ENCODE results near the gene RHOF.

DNA sequence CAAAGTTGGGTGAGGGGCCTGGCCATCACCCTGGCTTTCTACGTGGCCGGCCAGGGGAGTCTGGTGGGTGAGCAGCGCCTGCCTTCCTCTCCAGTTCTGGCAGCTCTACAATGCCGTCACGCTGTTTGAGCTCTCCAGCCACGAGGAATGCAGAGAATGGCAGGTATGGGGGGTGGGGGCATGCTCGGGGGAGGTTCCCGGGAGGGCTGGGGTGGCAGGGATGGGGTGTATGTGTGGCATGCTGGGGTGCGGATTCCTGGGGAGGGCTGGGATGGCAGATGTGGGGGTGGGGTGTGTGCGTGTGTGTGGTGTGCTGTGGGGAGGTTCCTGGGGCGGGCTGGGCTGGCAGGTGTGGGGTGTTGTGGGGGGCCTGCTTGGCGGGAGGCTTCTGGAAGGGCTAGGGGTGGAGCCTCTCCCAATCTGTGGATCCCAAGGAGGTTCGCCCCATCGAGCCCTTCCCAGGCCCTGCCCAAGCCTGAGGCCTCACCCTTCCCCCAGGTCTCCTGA is 18.5 kb downstream of the RHOF start:
- TF ChIP-seq TAF1 (IDR thresholded peaks at IDR 0.05; ENCODE audit: low read depth, low read length) (no peak), POLR2A (IDR thresholded peaks at IDR 0.05; ENCODE audit: low read depth, low read length) (no peak), POLR2AphosphoS5 (IDR thresholded peaks at IDR 0.05; ENCODE audit: low read depth, low read length) (no peak), PAX5 (IDR thresholded peaks at IDR 0.05; ENCODE audit: insufficient read depth, low read length, severe bottlenecking) (no peak), SPI1 (IDR thresholded peaks at IDR 0.05; ENCODE audit: low read depth, low read length) (no peak)
